Activated B cell treated with CpG ODN at 0.5 μM for 24 hours (primary cell): Measurements from ENCODE around the gene MANBA. TPM values are rescaled to one million over a fixed set of nuclear protein-coding genes. Genes with fewer than 3 reads are reported as not detected.

Experiments used
- ATAC-seq: fragments of 200-7000 bp; cut with Tn5 transposase; one replicate; pipeline ENCODE4 v1.10.0; 2021; ENCODE audit warnings: low read depth, mild to moderate bottlenecking, moderate library complexity
- CTCF ChIA-PET: fragments of 350-600 bp; sonication (Branson Sonifier 250); formaldehyde crosslinking; loops from one replicate; lab custom pipeline; 2021; ENCODE audit warnings: antibody characterized with exemption; lab: Charles Lee
- POLR2A ChIA-PET: fragments of 350-600 bp; sonication (Branson Sonifier 250); formaldehyde crosslinking; loops from one replicate; lab custom pipeline; 2021; ENCODE audit warnings: antibody characterized with exemption; lab: Charles Lee
- DNase-seq: peaks from one replicate; pipeline ENCODE4 v3.0.0; 2022
- H3K27ac Mint-ChIP-seq: one replicate; pipeline ENCODE4 v1.8.0; 2020; ENCODE audit warnings: mixed read lengths
- H3K27me3 Mint-ChIP-seq: one replicate; pipeline ENCODE4 v1.8.0; 2021; ENCODE audit warnings: mixed read lengths
- H3K36me3 Mint-ChIP-seq: one replicate; pipeline ENCODE4 v1.8.0; 2021; ENCODE audit warnings: low read depth, mixed read lengths
- H3K4me1 Mint-ChIP-seq: one replicate; pipeline ENCODE4 v1.8.0; 2021; ENCODE audit warnings: mixed read lengths
- H3K4me3 Mint-ChIP-seq: one replicate; pipeline ENCODE4 v1.8.0; 2020; ENCODE audit warnings: mild to moderate bottlenecking, mixed read lengths
- H3K9me3 Mint-ChIP-seq: one replicate; pipeline ENCODE4 v1.8.0; 2020; ENCODE audit warnings: mixed read lengths
- intact Hi-C: fragments of 100-400 bp; cut with micrococcal nuclease; formaldehyde crosslinking; loops from one replicate; pipeline ENCODE4 v1.15.1; 2024
- total RNA-seq: library from RNA; stranded (reverse); gene quantifications from 2 replicates; pipeline ENCODE4 v1.2.3, GENCODE V29; 2022
- TF ChIP-seq, protein P1 (sequence below): fragments of 200-600 bp; IDR thresholded peaks from one replicate; pipeline ENCODE4 v1.8.0; 2022; ENCODE audit warnings: antibody characterized with exemption, mild to moderate bottlenecking

MANBA gene
- total RNA-seq = 41.2 and 55.3 TPM in 2 replicates

- ChIA-PET CTCF (interaction anchor here (1.4 kb wide), 1 partner anchor 67 kb away, joined by 4 read pairs; the partner anchor contains the start of gene UBE2D3), POLR2A (interaction anchor here (0.5 to 2.8 kb wide), 32 partner anchors 9 to 1775 kb away, joined by 3 to 110 read pairs (median 5); partner anchors contain the start of genes CISD2, NFKB1, SLC39A8 and SLC9B1)
- peak; percentile 79 for ATAC-seq
- peaks cover 13% of the 10 kb centered on the region for H3K36me3 Mint-ChIP-seq
- H3K27me3 Mint-ChIP-seq = no peaks in the 10 kb centered on the region
- peak within 1 kb of the TSS; percentile 93 for H3K4me3 Mint-ChIP-seq
- H3K9me3 Mint-ChIP-seq = peaks cover 3% of the 10 kb centered on the region
- TF ChIP-seq, protein P1, sequence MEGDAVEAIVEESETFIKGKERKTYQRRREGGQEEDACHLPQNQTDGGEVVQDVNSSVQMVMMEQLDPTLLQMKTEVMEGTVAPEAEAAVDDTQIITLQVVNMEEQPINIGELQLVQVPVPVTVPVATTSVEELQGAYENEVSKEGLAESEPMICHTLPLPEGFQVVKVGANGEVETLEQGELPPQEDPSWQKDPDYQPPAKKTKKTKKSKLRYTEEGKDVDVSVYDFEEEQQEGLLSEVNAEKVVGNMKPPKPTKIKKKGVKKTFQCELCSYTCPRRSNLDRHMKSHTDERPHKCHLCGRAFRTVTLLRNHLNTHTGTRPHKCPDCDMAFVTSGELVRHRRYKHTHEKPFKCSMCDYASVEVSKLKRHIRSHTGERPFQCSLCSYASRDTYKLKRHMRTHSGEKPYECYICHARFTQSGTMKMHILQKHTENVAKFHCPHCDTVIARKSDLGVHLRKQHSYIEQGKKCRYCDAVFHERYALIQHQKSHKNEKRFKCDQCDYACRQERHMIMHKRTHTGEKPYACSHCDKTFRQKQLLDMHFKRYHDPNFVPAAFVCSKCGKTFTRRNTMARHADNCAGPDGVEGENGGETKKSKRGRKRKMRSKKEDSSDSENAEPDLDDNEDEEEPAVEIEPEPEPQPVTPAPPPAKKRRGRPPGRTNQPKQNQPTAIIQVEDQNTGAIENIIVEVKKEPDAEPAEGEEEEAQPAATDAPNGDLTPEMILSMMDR = no peak
- DNase-seq = peak; percentile 77
- peak within 1 kb of the TSS; percentile 96 for H3K27ac Mint-ChIP-seq
- H3K4me1 Mint-ChIP-seq = peaks cover 51% of the 10 kb centered on the region
- intact Hi-C loops = loop anchor here (1.0 to 10.0 kb wide), 11 partner anchors 10 to 326 kb away; partner anchors contain the start of genes SLC9B1, SLC9B2 and UBE2D3
Measured at GRCh38 chr4:102760645-102761295, at the start of gene MANBA. MANBA (minus strand) TSS chr4:102760968; CDS start chr4:102760894, 74 bp downstream.

DNA sequence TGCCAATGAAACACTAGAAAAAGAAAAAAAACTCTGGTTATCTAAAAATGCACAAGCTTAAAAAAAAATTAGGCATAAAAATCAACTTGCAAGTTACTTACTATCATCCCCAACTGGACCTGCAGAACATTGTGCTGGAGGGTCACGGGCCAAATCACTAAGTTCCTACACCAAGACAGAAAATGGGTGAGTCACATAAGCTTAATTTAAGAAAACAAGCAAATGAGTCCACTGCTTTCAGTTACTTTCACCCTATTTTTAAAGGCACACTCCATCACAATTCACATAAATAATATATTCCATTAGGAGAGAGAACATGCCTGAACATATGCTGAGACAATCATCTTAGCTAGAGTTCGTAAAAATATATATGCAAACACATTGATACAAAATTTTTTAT is 48.9 kb upstream of the MANBA start:
- Mint-ChIP-seq H3K27ac (no peak overlapping the region), H3K27me3 (no peaks in the 10 kb centered on the region), H3K9me3 (no peaks in the 10 kb centered on the region), H3K4me1 (peaks cover 55% of the 10 kb centered on the region), H3K4me3 (no peak overlapping the region), H3K36me3 (peaks cover 85% of the 10 kb centered on the region)
- intact Hi-C loops = loop anchor here (2.0 to 5.0 kb wide), 2 partner anchors 17 to 198 kb away; partner anchors contain the start of gene UBE2D3
- CTCF ChIA-PET = interaction anchor here (0.8 kb wide), 1 partner anchor 198 kb away, joined by 6 read pairs; no protein-coding TSS in a partner anchor
- TF ChIP-seq, protein P1 = no peak
- ATAC-seq (no peak), DNase-seq (no peak)
- POLR2A ChIA-PET = interaction anchor here (0.9 to 3.7 kb wide), 5 partner anchors 9 to 49 kb away, joined by 3 to 17 read pairs (median 5); partner anchors contain the start of gene MANBA

DNA sequence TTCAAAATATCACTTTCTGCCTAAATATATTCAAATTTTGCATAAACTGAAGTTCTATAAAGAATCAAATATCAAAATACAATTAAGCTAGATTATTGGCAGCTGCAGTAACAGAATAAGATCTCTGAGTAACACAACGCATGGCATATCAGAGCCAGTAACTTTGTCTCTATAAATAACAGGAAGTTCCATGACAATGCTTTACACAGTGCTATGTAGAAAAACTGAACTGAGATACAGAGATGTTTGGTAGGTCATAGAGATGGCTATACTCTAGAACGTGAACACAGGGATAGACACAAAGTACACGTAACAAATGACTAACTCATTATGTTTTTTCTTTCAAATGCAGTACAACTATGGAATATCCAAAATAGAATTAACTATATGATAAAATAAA is 48.4 kb upstream of the MANBA start:
- peak overlapping the region; percentile 15 for H3K27ac Mint-ChIP-seq

GRCh38 chr4:102808009-102808408 is 47.2 kb upstream of the MANBA start:
- ChIA-PET CTCF (no interaction called here), POLR2A (interaction anchor here (1.2 kb wide), 1 partner anchor 20 kb away, joined by 3 read pairs; no protein-coding TSS in a partner anchor)
- H3K36me3 Mint-ChIP-seq = peaks cover 88% of the 10 kb centered on the region
- intact Hi-C loops = loop anchor here (2.0 to 5.0 kb wide), 2 partner anchors 19 to 199 kb away; partner anchors contain the start of gene UBE2D3
- ATAC-seq (no peak), DNase-seq (no peak)
- no peaks in the 10 kb centered on the region for H3K27me3 Mint-ChIP-seq
- H3K4me1 Mint-ChIP-seq = peaks cover 42% of the 10 kb centered on the region
- TF ChIP-seq, protein P1 = no peak
- H3K27ac Mint-ChIP-seq = no peak overlapping the region
- H3K9me3 Mint-ChIP-seq = no peaks in the 10 kb centered on the region
- no peak overlapping the region for H3K4me3 Mint-ChIP-seq

More for the DNA sequence above, 48.4 kb upstream of the MANBA start:
- ChIA-PET CTCF (no interaction called here), POLR2A (interaction anchor here (0.9 to 3.7 kb wide), 4 partner anchors 9 to 49 kb away, joined by 3 to 17 read pairs (median 5); partner anchors contain the start of gene MANBA)
- TF ChIP-seq, protein P1 = no peak
- ATAC-seq (peak; percentile 49), DNase-seq (no peak)
- H3K4me3 Mint-ChIP-seq = no peak overlapping the region
- peaks cover 88% of the 10 kb centered on the region for H3K36me3 Mint-ChIP-seq
- no peaks in the 10 kb centered on the region for H3K9me3 Mint-ChIP-seq
- intact Hi-C loops = loop anchor here (2.0 to 5.0 kb wide), 2 partner anchors 18 to 198 kb away; partner anchors contain the start of gene UBE2D3
- no peaks in the 10 kb centered on the region for H3K27me3 Mint-ChIP-seq
- peaks cover 51% of the 10 kb centered on the region for H3K4me1 Mint-ChIP-seq

DNA sequence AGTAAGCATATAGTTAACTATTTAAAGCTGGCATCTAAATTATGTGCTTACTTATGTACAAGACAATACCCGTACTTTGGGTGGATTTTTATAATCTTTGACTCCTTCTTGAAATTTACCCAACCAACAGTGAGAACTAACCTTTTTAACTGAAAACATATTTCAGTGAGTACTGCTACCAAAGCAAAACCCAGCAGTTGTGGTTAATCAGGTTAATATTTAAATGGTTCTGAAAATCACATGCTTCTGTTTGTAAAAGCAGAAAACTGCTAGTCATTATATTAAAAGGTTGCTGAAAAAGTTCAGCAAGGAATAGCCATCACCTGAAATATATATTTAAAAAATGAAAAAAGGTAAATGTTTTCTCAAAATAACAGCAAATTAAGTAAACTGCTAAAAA is 46.6 kb upstream of the MANBA start:
- no peak for DNase-seq
- intact Hi-C loops = loop anchor here (5.0 kb wide), 1 partner anchor 200 kb away; no protein-coding TSS in a partner anchor
- H3K4me1 Mint-ChIP-seq = peaks cover 39% of the 10 kb centered on the region
- TF ChIP-seq, protein P1 = no peak
- no peak for ATAC-seq
- no peaks in the 10 kb centered on the region for H3K9me3 Mint-ChIP-seq
- H3K36me3 Mint-ChIP-seq = peaks cover 92% of the 10 kb centered on the region
- CTCF ChIA-PET = no interaction called here
- no peaks in the 10 kb centered on the region for H3K27me3 Mint-ChIP-seq
- no peak overlapping the region for H3K4me3 Mint-ChIP-seq
- no peak overlapping the region for H3K27ac Mint-ChIP-seq
- POLR2A ChIA-PET = interaction anchor here (0.9 to 1.2 kb wide), 2 partner anchors 21 to 62 kb away, joined by 3 read pairs; partner anchors contain the start of gene CISD2
